Hematopoietic multipotent progenitor cell (in vitro differentiated cells): ENCODE measurements around the gene EIF4EBP3. TPM values are rescaled to one million over a fixed set of nuclear protein-coding genes. Genes with fewer than 3 reads are reported as not detected.
A peak's percentile ranks its signal among the peaks of the same experiment; 100 is the strongest.
"Not testable (repeated sequence)": the region's sequence is repeated elsewhere in the genome, so short reads cannot be mapped to it uniquely, and the experiment has no call there.

Source experiments
- DNase-seq, 3 donors: peaks; one replicate each; pipeline ENCODE4 v3.0.0-alpha.2; 2011 to 2015; ENCODE audit warnings: low read depth in 2 of 3, low spot score in 2 of 3
- small RNA-seq: library from RNA; depleted of rRNA; stranded (forward); fragments of <200 nt; gene quantifications from one replicate; pipeline ENCODE3, GENCODE V24; 2012
- total RNA-seq: library from RNA; depleted of rRNA; stranded (reverse); fragments of >200 nt; gene quantifications from one replicate; pipeline ENCODE4 v1.2.3, GENCODE V29; 2012

The EIF4EBP3 gene
- total RNA-seq, 1 donor, result 8.3 TPM

GRCh38 chr5:140574165-140574564 lies 26.7 kb downstream of the EIF4EBP3 start:
- DNase-seq, result no peak

- DNase-seq, result peak in 1 of 3 donors; percentile 53
These were observed 27.8 kb downstream of the EIF4EBP3 start for GRCh38 chr5:140575309-140575708.

- DNase-seq, result no peak
These were observed 29.3 kb downstream of the EIF4EBP3 start for GRCh38 chr5:140576776-140577201.

DNA sequence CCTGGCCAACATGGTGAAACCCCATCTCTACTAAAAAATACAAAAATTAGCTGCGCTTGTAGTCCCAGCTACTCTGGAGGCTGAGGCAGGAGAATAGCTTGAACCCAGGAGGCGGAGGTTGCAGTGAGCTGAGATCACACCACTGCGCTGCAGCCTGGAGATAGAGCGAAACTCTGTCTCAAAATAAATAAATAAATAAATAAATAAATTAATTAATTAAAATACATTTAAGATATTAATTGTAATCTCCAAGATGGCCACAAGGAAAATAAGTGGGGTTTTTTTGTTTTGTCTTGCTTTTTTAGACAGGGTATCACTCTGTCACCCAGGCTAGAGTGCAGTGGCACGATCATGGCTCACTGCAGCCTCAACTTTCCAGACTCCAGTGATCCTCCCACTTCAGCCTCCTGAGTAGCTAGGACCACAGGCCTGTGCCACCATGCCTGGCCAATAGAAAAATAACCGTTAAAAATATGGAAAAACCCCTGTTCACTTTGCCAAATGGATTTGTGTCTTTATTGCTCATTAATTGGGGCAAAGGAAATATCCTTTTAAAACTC lies 31.8 kb downstream of the EIF4EBP3 start:
- not testable (repeated sequence) for DNase-seq

GRCh38 chr5:140587495-140587894 lies 40.0 kb downstream of the EIF4EBP3 start:
- DNase-seq, result no peak

DNA sequence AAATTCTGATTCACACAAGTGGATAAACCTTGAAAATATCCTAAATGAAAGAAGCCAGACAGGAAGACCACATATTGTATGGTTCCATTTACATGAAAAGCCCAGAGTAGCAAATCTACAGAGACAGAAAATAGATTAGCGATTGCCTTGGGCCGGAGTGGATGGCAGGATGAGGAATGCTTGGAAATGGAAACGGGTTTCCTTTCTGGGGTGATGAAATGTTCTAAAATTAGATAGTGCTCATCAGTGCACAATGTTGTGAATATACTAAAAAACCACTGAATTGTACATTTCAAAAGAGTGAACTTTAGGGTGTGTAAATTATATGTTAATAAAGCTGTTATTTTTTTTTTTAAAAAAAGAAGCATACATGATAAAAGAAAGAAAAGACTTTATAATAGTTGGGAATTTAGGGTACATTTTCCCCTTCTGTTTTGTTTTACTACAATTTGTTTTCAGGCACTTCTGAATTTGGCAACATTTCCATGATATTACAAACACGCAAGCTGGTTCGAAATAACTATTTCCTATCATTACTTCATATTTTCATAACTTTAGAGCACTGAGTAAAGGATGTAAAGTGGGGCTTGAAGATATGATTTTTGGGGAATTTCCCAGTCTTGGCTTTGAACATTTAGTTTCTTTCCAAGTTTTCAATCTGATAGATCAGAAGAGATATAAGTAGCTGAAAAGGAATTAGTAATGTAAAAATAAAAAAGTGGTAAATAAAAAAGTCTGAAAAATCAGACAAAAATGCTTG lies 41.0 kb downstream of the EIF4EBP3 start:
- no peak for DNase-seq

DNA sequence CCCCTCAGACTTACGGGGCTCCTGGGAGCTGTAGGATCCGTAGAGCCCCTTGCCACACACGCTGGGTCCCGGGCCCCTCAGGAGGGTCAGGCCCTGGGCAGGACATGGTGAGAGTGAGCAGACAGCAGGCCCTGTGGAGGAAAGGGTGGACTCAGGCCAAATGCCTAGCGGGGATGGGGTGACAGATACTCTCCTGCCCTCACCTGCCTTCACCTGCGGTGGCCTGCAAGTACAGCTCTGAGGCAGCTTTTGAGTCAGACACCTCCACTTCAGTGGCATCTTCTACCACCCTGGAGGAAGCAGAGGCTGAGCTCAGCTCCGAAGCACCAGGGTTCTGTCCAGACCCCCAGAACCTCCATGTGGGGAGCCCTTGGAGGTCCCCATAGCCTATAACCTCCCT lies 43.4 kb downstream of the EIF4EBP3 start:
- DNase-seq, result no peak

- DNase-seq, result peak in 1 of 3 donors; percentile 11
These were observed 44.4 kb downstream of the EIF4EBP3 start for GRCh38 chr5:140591747-140592372.

GRCh38 chr5:140593070-140593469 lies 45.6 kb downstream of the EIF4EBP3 start:
- not testable (repeated sequence) for DNase-seq

DNA sequence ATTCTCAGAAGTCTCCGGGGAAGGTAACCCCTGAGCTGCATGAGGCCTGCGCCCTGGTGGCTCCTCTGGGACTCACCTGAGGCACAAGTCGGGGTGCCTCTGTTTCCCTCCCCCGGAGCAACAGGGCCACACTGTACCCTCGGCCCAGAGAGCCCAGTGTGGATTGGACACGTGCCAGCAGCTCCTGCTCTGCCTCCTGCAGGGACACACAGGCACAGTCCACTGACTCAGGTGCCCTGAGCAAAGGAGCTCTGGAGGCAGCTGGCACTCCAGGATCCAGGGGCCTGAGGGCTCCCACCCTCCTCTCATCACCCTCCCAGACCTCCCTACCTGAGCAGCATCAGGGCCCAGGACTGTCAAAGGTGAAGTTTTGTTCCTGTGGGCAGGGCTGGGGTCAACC lies 46.7 kb downstream of the EIF4EBP3 start:
- DNase-seq, result no peak

GRCh38 chr5:140595538-140596300 lies 48.3 kb downstream of the EIF4EBP3 start:
- peak in 2 of 3 donors; percentile 51 to 90 for DNase-seq

DNA sequence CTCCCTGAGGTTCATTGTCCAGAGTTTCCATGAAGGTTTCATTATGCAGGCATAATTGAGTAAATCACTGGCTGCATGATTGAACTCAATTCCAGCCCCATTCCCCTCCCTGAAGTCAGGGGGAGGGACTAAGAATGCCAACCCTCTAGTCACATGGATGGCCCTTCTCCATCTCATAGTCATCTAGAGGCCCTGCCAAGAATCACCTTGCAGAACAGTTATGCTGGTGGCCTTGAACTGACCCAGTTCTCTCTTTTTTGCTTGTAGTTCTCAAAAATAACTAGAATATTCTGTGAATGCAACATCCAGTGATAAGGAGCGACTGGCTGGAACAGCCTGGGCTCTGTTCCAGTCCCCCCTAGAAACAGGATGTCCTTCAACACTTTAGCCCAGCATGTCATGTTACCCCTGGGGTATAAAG lies 48.9 kb downstream of the EIF4EBP3 start:
- DNase-seq, result no peak

DNA sequence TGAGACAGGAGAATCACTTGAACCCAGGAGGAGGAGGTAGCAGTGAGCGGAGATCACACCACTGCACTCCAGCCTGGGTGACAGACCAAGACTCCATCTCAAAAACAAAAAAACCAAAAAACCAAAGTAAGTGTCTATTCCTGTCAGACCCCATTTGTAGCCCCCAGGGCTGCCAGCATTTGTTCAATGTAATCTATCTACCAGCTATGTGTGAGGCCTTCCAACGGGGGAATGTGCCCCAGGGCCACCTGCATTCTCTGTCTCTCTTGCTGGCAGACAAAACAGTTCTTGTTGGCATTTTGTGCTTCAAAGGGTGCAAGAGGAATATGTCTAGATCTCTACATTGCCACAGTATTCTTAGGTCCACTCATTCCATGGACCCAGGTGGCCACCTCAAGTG lies 51.4 kb downstream of the EIF4EBP3 start:
- DNase-seq, result no peak

Small RNA genes lying within 50 kb of the gene (small RNA-seq; reads per million reads assigned to genes)
- not detected for gene RF00279
- gene RF00443, result not detected

Other genes starting within 250 kb of the EIF4EBP3 start
- 37.2 TPM for gene PFDN1, start 244.6 kb upstream of the EIF4EBP3 start, total RNA-seq
- 3.0 TPM for gene HBEGF, start 201.1 kb upstream of the EIF4EBP3 start, total RNA-seq
- gene SLC4A9, start 187.5 kb upstream of the EIF4EBP3 start, total RNA-seq, result not detected
- gene ANKHD1, start 145.8 kb upstream of the EIF4EBP3 start, total RNA-seq, result 97.5 TPM
- 13.2 TPM for gene SRA1, start 9.8 kb downstream of the EIF4EBP3 start, total RNA-seq
- 35.5 TPM for gene APBB3, start 16.9 kb downstream of the EIF4EBP3 start, total RNA-seq
- gene SLC35A4, start 17.2 kb downstream of the EIF4EBP3 start, total RNA-seq, result 23.7 TPM
- gene CD14, start 85.5 kb downstream of the EIF4EBP3 start, total RNA-seq, result 5.4 TPM
- 25.3 TPM for gene TMCO6, start 91.8 kb downstream of the EIF4EBP3 start, total RNA-seq
- gene NDUFA2, start 100.0 kb downstream of the EIF4EBP3 start, total RNA-seq, result 27.2 TPM
- 61.1 TPM for gene IK, start 100.2 kb downstream of the EIF4EBP3 start, total RNA-seq
- gene WDR55, start 117.2 kb downstream of the EIF4EBP3 start, total RNA-seq, result 18.3 TPM
- gene DND1, start 125.9 kb downstream of the EIF4EBP3 start, total RNA-seq, result 0.54 TPM
- 41.2 TPM for gene HARS1, start 143.7 kb downstream of the EIF4EBP3 start, total RNA-seq
- 24.0 TPM for gene HARS2, start 143.8 kb downstream of the EIF4EBP3 start, total RNA-seq
- gene ZMAT2, start 152.8 kb downstream of the EIF4EBP3 start, total RNA-seq, result 22.1 TPM
- gene PCDHA1, start 238.5 kb downstream of the EIF4EBP3 start, total RNA-seq, result not detected
- under 0.01 TPM for gene PCDHA2, start 247.2 kb downstream of the EIF4EBP3 start, total RNA-seq